Activated CD8-positive, alpha-beta memory T cell treated with anti-CD3 and anti-CD28 coated beads for 48 hours (primary cell): ENCODE results near the gene GPX1.
"Not testable (repeated sequence)": the region's sequence is repeated elsewhere in the genome, so short reads cannot be mapped to it uniquely, and the experiment has no call there.

Experiments used
- DNase-seq, 3 experiments: peaks; one replicate each; pipeline ENCODE4 v3.0.0-alpha.2; 2020; ENCODE audit warnings: low read depth in 2 of 3, low spot score in 2 of 3

Gene GPX1

GRCh38 chr3:49358217-49358883 is at the start of gene GPX1:
Gene GPX1 (minus strand): TSS chr3:49358353. CDS start chr3:49358278, 75 bp downstream.
- peak; percentile 72 to 78 (median 75) for DNase-seq

- no peak for DNase-seq
Observed at GRCh38 chr3:49406571-49407565, 48.7 kb upstream of the GPX1 start.

- DNase-seq, result not testable (repeated sequence)
Observed at GRCh38 chr3:49405570-49405969, 47.4 kb upstream of the GPX1 start.

- no peak for DNase-seq
Observed at GRCh38 chr3:49403891-49404290, 45.7 kb upstream of the GPX1 start.

- DNase-seq, result no peak
Observed at GRCh38 chr3:49401766-49402165, 43.6 kb upstream of the GPX1 start.

- no peak for DNase-seq
Observed at GRCh38 chr3:49399461-49399860, 41.3 kb upstream of the GPX1 start.

GRCh38 chr3:49397470-49397869 is 39.3 kb upstream of the GPX1 start:
- no peak for DNase-seq

GRCh38 chr3:49391310-49391709 is 33.2 kb upstream of the GPX1 start:
- DNase-seq, result not testable (repeated sequence)

GRCh38 chr3:49389297-49389696 is 31.1 kb upstream of the GPX1 start:
- DNase-seq, result no peak

- no peak for DNase-seq
Observed at GRCh38 chr3:49388289-49388820, 30.2 kb upstream of the GPX1 start.

GRCh38 chr3:49387721-49388120 is 29.6 kb upstream of the GPX1 start:
- no peak for DNase-seq

- DNase-seq, result no peak
Observed at GRCh38 chr3:49386056-49386756, 28.1 kb upstream of the GPX1 start.

GRCh38 chr3:49385617-49386016 is 27.5 kb upstream of the GPX1 start:
- no peak for DNase-seq

- DNase-seq, result no peak
Observed at GRCh38 chr3:49383387-49383786, 25.2 kb upstream of the GPX1 start.

GRCh38 chr3:49378249-49378895 is 20.2 kb upstream of the GPX1 start:
- no peak for DNase-seq

- DNase-seq, result peak in 2 of 3 experiments; percentile 18 to 38
Observed at GRCh38 chr3:49377483-49377882, 19.3 kb upstream of the GPX1 start.

GRCh38 chr3:49371946-49372345 is 13.8 kb upstream of the GPX1 start:
- no peak for DNase-seq

- DNase-seq, result no peak
Observed at GRCh38 chr3:49370585-49371290, 12.6 kb upstream of the GPX1 start.

- no peak for DNase-seq
Observed at GRCh38 chr3:49362561-49362960, 4.4 kb upstream of the GPX1 start.

- no peak for DNase-seq
Observed at GRCh38 chr3:49359623-49360022, 1.5 kb upstream of the GPX1 start.
